Measurements from ENCODE around the gene MAN2A1. TPM values are rescaled to one million over a fixed set of nuclear protein-coding genes. Genes with fewer than 3 reads are reported as not detected.

The MAN2A1 gene
- total RNA-seq, 1 experiment from 2014 or later = 78.0 TPM

GRCh38 chr5:109862301-109862700 lies 172.6 kb downstream of the MAN2A1 start:
- H3K23me2 ChIP-seq (ENCODE audit: insufficient read length, low read depth, low read length, poor library complexity, severe bottlenecking) = no peaks in the 10 kb centered on the region
- no peak overlapping the region for H2BK12ac ChIP-seq (ENCODE audit: insufficient read length, low read depth, low read length)
- peaks cover 21 to 72% (median 61%) of the 10 kb centered on the region in 3 experiments for H3K36me3 Mint-ChIP-seq (ENCODE audit: insufficient read depth in 1 of 3, low read depth in 3 of 3)
- no peak overlapping the region for H2BK20ac ChIP-seq (ENCODE audit: low read depth, low read length, poor library complexity, severe bottlenecking)
- H3K4me3 Mint-ChIP-seq = no peak overlapping the region
- no peaks in the 10 kb centered on the region for H3K9me3 Mint-ChIP-seq
- peaks cover 7% of the 10 kb centered on the region; the same call in 1 of the 2 replicates for H3K4me1 ChIP-seq (ENCODE audit: insufficient read depth, low read length)
- no peak overlapping the region for H3K14ac ChIP-seq (ENCODE audit: insufficient read depth, low read length)
- H3K79me1 ChIP-seq (ENCODE audit: insufficient read depth, low read depth, low read length, poor library complexity, severe bottlenecking) = no peaks in the 10 kb centered on the region
- no peak overlapping the region for H3K4me2 ChIP-seq (ENCODE audit: insufficient read depth, insufficient read length, low read length)
- no peak overlapping the region for H4K5ac ChIP-seq (ENCODE audit: insufficient read length, low read depth, low read length)
- H2BK5ac ChIP-seq (ENCODE audit: insufficient read length, low read length) = no peak overlapping the region
- H2AK5ac ChIP-seq (ENCODE audit: insufficient read length, low read length) = no peak overlapping the region
- H3K27me3 Mint-ChIP-seq (ENCODE audit: low read depth) = no peaks in the 10 kb centered on the region
- H3K79me2 ChIP-seq (ENCODE audit: insufficient read depth, low read length) = no peaks in the 10 kb centered on the region
- no peak overlapping the region for H3K9ac ChIP-seq (ENCODE audit: extremely low read depth, insufficient read length, low read length)
- no peak overlapping the region for H3K18ac ChIP-seq (ENCODE audit: insufficient read length, low read depth, low read length)
- WGBS (ENCODE audit: extremely low coverage, insufficient read length, low lambda C conversion rate) = no CpG with 5 or more reads among the region's 2 CpGs
- no peak for DNase-seq
- H3K27me3 ChIP-seq (ENCODE audit: insufficient read depth, low read length) = no peaks in the 10 kb centered on the region
- no peak overlapping the region for H3K27ac ChIP-seq (ENCODE audit: insufficient read length, low read depth, low read length)
- no peak overlapping the region for H2AFZ ChIP-seq (ENCODE audit: low read length)
- no peak overlapping the region for H2BK15ac ChIP-seq (ENCODE audit: low read depth, low read length)
- H3K56ac ChIP-seq (ENCODE audit: insufficient read length, low read depth, low read length) = no peak overlapping the region
- peaks cover 21 to 24% of the 10 kb centered on the region in 2 experiments for H3K4me1 Mint-ChIP-seq
- TF ChIP-seq, protein P1, sequence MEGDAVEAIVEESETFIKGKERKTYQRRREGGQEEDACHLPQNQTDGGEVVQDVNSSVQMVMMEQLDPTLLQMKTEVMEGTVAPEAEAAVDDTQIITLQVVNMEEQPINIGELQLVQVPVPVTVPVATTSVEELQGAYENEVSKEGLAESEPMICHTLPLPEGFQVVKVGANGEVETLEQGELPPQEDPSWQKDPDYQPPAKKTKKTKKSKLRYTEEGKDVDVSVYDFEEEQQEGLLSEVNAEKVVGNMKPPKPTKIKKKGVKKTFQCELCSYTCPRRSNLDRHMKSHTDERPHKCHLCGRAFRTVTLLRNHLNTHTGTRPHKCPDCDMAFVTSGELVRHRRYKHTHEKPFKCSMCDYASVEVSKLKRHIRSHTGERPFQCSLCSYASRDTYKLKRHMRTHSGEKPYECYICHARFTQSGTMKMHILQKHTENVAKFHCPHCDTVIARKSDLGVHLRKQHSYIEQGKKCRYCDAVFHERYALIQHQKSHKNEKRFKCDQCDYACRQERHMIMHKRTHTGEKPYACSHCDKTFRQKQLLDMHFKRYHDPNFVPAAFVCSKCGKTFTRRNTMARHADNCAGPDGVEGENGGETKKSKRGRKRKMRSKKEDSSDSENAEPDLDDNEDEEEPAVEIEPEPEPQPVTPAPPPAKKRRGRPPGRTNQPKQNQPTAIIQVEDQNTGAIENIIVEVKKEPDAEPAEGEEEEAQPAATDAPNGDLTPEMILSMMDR (conservative IDR thresholded peaks at IDR 0.05) = no peak
- no peak overlapping the region for H3T11ph ChIP-seq (ENCODE audit: low read length)
- H3K27ac Mint-ChIP-seq = peak overlapping the region in 2 of 3 experiments; percentile 17 to 49; a peak in 1 of 7 replicates
- no peak overlapping the region for H3K4ac ChIP-seq (ENCODE audit: low read depth, low read length)
- H4K8ac ChIP-seq (replicated peaks; ENCODE audit: insufficient read length, low read depth, low read length) = no peak overlapping the region
- no peak overlapping the region for H4K91ac ChIP-seq (ENCODE audit: insufficient read length, low read depth, low read length)
- H2BK120ac ChIP-seq (ENCODE audit: low read depth, low read length, poor library complexity, severe bottlenecking) = no peak overlapping the region
- H4K20me1 ChIP-seq (ENCODE audit: control insufficient read depth, insufficient read depth, insufficient read length) = no peaks in the 10 kb centered on the region
- no peaks in the 10 kb centered on the region for H3K9me3 ChIP-seq (ENCODE audit: control insufficient read depth, low read depth, low read length)
- H3K23ac ChIP-seq (ENCODE audit: insufficient read length, low read depth, low read length) = no peak overlapping the region

Data from H9 (cell line).